PFSK-1 (cell line): ENCODE data around the gene RASGRF2.

ENCODE experiments used
- FOXP2 ChIP-seq: optimal IDR thresholded peaks from 2 replicates; pipeline ENCODE3; 2011; ENCODE audit warnings: borderline replicate concordance, control low read depth, inconsistent platforms; ENCODE audit not compliant: insufficient read depth; ENCODE audit errors: extremely low read length, extremely low read depth
- POLR2AphosphoS5 ChIP-seq: IDR thresholded peaks from 2 replicates; pipeline ENCODE4 v1.6.1; 2012; ENCODE audit warnings: low read depth, mild to moderate bottlenecking, control low read depth, low read length, moderate library complexity
- SIN3A ChIP-seq: IDR thresholded peaks from 2 replicates; pipeline ENCODE4 v1.6.1; 2012; ENCODE audit warnings: mild to moderate bottlenecking, low read length, moderate library complexity, borderline replicate concordance; ENCODE audit not compliant: insufficient read depth
- TAF1 ChIP-seq: IDR thresholded peaks from 2 replicates; pipeline ENCODE4 v1.6.1; 2012; ENCODE audit warnings: low read length, control low read depth, borderline replicate concordance; ENCODE audit not compliant: insufficient read depth
- TF ChIP-seq, protein P1 (sequence below), 2 experiments: IDR thresholded peaks; 2 replicates each; pipeline versions ENCODE4 v1.6.1 to v1.8.0; 2011 to 2012; ENCODE audit warnings: low read depth in 2 of 2, low read length in 2 of 2, control low read depth in 1 of 2, inconsistent platforms in 1 of 2, mild to moderate bottlenecking in 1 of 2, moderate library complexity in 1 of 2; ENCODE audit not compliant: insufficient read depth in 1 of 2

The RASGRF2 gene

DNA sequence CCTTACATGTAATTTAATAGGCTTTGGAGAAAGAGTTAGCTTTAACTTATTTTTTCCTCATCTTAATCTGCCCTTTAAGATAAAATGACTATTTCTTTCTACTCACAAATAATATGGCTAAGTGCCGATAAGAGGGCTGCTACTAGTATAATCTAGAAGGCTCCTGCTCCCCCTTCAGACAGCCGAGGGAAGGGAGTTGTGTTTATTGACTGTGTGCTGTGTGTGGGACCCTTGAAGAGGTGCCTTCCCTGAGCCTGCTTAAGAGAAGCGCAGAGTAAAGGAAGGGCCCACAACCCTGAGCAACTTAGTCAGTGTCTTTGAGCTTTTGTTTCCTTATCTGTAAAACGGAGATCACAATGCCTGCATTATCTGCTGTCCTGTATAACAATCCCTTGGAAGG lies 244.9 kb downstream of the RASGRF2 start:
- TF ChIP-seq FOXP2 (no peak), POLR2AphosphoS5 (no peak), TAF1 (no peak), SIN3A (no peak)
- TF ChIP-seq, protein P1, sequence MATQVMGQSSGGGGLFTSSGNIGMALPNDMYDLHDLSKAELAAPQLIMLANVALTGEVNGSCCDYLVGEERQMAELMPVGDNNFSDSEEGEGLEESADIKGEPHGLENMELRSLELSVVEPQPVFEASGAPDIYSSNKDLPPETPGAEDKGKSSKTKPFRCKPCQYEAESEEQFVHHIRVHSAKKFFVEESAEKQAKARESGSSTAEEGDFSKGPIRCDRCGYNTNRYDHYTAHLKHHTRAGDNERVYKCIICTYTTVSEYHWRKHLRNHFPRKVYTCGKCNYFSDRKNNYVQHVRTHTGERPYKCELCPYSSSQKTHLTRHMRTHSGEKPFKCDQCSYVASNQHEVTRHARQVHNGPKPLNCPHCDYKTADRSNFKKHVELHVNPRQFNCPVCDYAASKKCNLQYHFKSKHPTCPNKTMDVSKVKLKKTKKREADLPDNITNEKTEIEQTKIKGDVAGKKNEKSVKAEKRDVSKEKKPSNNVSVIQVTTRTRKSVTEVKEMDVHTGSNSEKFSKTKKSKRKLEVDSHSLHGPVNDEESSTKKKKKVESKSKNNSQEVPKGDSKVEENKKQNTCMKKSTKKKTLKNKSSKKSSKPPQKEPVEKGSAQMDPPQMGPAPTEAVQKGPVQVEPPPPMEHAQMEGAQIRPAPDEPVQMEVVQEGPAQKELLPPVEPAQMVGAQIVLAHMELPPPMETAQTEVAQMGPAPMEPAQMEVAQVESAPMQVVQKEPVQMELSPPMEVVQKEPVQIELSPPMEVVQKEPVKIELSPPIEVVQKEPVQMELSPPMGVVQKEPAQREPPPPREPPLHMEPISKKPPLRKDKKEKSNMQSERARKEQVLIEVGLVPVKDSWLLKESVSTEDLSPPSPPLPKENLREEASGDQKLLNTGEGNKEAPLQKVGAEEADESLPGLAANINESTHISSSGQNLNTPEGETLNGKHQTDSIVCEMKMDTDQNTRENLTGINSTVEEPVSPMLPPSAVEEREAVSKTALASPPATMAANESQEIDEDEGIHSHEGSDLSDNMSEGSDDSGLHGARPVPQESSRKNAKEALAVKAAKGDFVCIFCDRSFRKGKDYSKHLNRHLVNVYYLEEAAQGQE (IDR thresholded peaks at IDR 0.05; ENCODE audit: insufficient read depth in 1 of 2, low read depth in 2 of 2, low read length in 2 of 2), result no peak

DNA sequence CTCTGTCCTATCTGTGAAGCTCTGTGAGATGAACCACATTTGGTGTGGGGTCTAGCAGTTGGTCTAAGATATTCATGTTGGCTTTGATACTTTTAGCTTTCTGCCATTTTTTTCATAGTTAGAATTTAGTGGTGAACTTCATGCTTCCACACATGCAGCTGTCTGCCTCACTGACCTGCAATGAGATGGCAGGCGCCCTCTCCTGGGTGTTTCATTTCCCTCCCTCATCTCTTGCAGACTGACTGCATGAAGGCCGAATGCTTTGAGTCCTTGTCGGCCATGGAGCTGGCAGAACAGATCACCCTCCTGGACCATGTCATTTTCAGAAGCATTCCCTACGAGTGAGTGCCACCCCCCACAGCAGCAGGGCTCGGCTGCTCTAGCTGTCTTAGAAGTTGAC lies 246.8 kb downstream of the RASGRF2 start:
- TF ChIP-seq POLR2AphosphoS5, result no peak
- TF ChIP-seq SIN3A, result no peak
- TF ChIP-seq FOXP2, result no peak
- TF ChIP-seq, protein P1 (IDR thresholded peaks at IDR 0.05; ENCODE audit: insufficient read depth in 1 of 2, low read depth in 2 of 2, low read length in 2 of 2), result no peak
- TF ChIP-seq TAF1, result no peak

DNA sequence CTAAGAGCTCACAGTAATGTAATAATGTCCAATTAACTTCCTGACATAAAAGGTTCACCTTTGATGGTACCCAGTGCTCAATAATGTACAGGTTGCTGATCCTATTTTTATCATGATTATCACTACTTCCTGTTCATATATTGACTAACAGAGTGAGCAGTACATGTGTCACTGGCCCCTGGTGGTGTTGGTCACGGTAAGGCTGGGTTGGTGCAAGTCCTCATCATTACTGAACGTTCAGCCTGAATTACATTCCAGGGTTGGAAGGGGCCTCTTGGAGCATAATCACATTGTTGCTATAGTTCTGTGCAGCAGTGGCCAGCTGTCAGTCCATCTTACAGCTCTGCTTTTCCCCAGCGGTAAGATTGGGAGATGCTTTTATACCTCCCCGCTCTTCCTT lies 248.7 kb downstream of the RASGRF2 start:
- TF ChIP-seq, protein P1 (IDR thresholded peaks at IDR 0.05; ENCODE audit: insufficient read depth in 1 of 2, low read depth in 2 of 2, low read length in 2 of 2), result no peak
- TF ChIP-seq POLR2AphosphoS5, result no peak
- TF ChIP-seq SIN3A, result no peak
- no peak for TF ChIP-seq FOXP2
- TF ChIP-seq TAF1, result no peak

DNA sequence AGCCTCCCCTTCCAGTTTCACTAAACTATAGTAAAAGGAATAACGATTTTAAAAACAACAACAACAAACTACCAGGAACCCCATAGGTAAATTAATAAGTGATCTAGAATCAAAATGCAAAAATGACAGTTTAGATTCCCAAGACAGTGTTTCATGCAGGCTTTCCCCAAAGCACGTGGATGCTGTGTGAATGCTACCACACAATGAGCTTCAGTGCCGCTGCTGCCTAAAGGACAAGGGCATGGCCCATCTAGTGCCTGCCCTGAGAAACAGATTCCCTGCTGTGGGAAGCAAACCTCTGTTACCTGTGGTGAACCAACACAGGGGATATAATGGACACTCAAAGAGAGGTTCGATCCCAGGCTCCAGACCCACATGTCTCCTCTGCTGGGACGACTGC lies 249.2 kb downstream of the RASGRF2 start:
- TF ChIP-seq FOXP2, result no peak
- no peak for TF ChIP-seq POLR2AphosphoS5
- no peak for TF ChIP-seq SIN3A

DNA sequence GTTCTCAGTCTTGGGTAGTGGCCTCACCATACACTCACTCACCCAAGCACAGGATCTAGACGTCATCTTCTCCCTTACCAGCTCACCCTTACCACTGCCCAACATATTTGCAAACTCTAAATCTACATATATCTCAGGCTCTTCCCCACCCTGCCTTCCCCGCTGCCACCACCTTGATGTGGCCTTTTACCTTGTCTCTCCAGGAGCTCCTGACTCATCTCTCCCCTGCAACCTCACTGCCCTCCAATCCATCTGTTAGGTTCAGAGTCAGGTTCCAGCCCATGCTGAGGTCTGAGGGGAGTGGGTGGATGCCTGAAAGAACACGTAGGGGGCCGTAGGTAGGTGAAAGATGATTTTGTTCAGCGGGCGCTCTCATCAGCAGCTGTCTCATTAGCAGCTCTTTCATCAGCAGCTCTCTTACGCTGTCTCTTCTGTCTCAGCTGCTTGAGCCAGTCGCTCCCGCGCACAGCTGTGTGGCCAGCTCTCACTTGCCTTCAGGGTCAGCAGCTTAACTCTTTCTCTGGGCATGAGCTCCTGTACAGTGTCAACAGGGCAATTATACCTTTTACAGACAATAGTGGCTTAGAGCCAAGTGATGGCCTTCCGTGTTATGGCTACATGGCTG lies 249.8 kb downstream of the RASGRF2 start:
- TF ChIP-seq FOXP2, result no peak
- no peak for TF ChIP-seq SIN3A
- TF ChIP-seq TAF1, result no peak
- TF ChIP-seq POLR2AphosphoS5, result no peak
- TF ChIP-seq, protein P1 (IDR thresholded peaks at IDR 0.05; ENCODE audit: insufficient read depth in 1 of 2, low read depth in 2 of 2, low read length in 2 of 2), result no peak
